ENCODE data around the gene SSU72.

Gene SSU72

GRCh38 chr1:1574721-1575537, at the start of gene SSU72:
Gene SSU72 (minus strand): TSS chr1:1574863. CDS start chr1:1574557, 306 bp downstream.
- DNase-seq, result peak; percentile 93

GRCh38 chr1:1623631-1624442, 49.2 kb upstream of the SSU72 start:
- no peak for DNase-seq

- no peak for DNase-seq
Observed at GRCh38 chr1:1623181-1623630, 48.5 kb upstream of the SSU72 start.

GRCh38 chr1:1622788-1623094, 48.1 kb upstream of the SSU72 start:
- no peak for DNase-seq

GRCh38 chr1:1622010-1622787, 47.5 kb upstream of the SSU72 start:
- DNase-seq, result no peak

- DNase-seq, result no peak
Observed at GRCh38 chr1:1621173-1622009, 46.7 kb upstream of the SSU72 start.

GRCh38 chr1:1620433-1621139, 45.9 kb upstream of the SSU72 start:
- DNase-seq, result no peak

- no peak for DNase-seq
Observed at GRCh38 chr1:1619917-1620361, 45.3 kb upstream of the SSU72 start.

- no peak for DNase-seq
Observed at GRCh38 chr1:1618396-1619068, 43.9 kb upstream of the SSU72 start.

- no peak for DNase-seq
Observed at GRCh38 chr1:1617925-1618324, 43.3 kb upstream of the SSU72 start.

- DNase-seq, result no peak
Observed at GRCh38 chr1:1617516-1617915, 42.9 kb upstream of the SSU72 start.

- DNase-seq, result no peak
Observed at GRCh38 chr1:1616838-1617237, 42.2 kb upstream of the SSU72 start.

- peak; percentile 40 for DNase-seq
Observed at GRCh38 chr1:1616045-1616790, 41.6 kb upstream of the SSU72 start.

GRCh38 chr1:1615256-1616044, 40.8 kb upstream of the SSU72 start, which contains the start of gene MIB2:
Gene MIB2 (plus strand): TSS chr1:1615500. CDS start chr1:1623453, 7,953 bp downstream.
- peak; percentile 96 for DNase-seq

GRCh38 chr1:1614954-1615255, 40.2 kb upstream of the SSU72 start:
- DNase-seq, result no peak

GRCh38 chr1:1614204-1614953, 39.7 kb upstream of the SSU72 start:
- DNase-seq, result peak; percentile 71

GRCh38 chr1:1613509-1614082, 38.9 kb upstream of the SSU72 start:
- no peak for DNase-seq

GRCh38 chr1:1612104-1612400, 37.4 kb upstream of the SSU72 start:
- no peak for DNase-seq

- DNase-seq, result no peak
Observed at GRCh38 chr1:1610796-1611195, 36.1 kb upstream of the SSU72 start.
